DOHH2 (cell line): ENCODE measurements around the gene TRIM6.

Experiments used
- H3F3A ChIP-seq: fragments of 200-600 bp; sonication (generic), shearing (Covaris generic); 2 replicates; pipeline ENCODE4 v1.6.0; 2016; ENCODE audit warnings: antibody characterized with exemption, mild to moderate bottlenecking; ENCODE audit not compliant: control insufficient read depth, insufficient read depth
- H3K27ac ChIP-seq: fragments of 200-600 bp; sonication (generic); 2 replicates; pipeline ENCODE4 v1.5.1; 2014; ENCODE audit warnings: low read depth, mild to moderate bottlenecking, low read length, moderate library complexity
- H3K27me3 ChIP-seq: fragments of 200-600 bp; sonication (generic); 2 replicates; pipeline ENCODE4 v1.6.1; 2014; ENCODE audit warnings: mild to moderate bottlenecking, low read length, mixed read lengths; ENCODE audit not compliant: control insufficient read depth
- H3K36me3 ChIP-seq: fragments of 200-600 bp; sonication (generic); 2 replicates; pipeline ENCODE4 v1.6.1; 2014; ENCODE audit warnings: mild to moderate bottlenecking, low read length, moderate library complexity, mixed read lengths; ENCODE audit not compliant: control insufficient read depth
- H3K4me1 ChIP-seq: fragments of 200-600 bp; sonication (generic); 2 replicates; pipeline ENCODE4 v1.6.1; 2014; ENCODE audit warnings: mild to moderate bottlenecking, low read length, mixed read lengths; ENCODE audit not compliant: control insufficient read depth
- H3K4me2 ChIP-seq: fragments of 200-600 bp; sonication (generic); 2 replicates; pipeline ENCODE4 v1.6.0; 2014; ENCODE audit warnings: mild to moderate bottlenecking, low read length, moderate library complexity
- H3K4me3 ChIP-seq: fragments of 200-600 bp; sonication (generic); 2 replicates; pipeline ENCODE4 v1.5.1; 2014; ENCODE audit warnings: mild to moderate bottlenecking, low read length, mixed read lengths
- H3K79me2 ChIP-seq: fragments of 200-600 bp; sonication (generic); 2 replicates; pipeline ENCODE4 v1.6.1; 2014; ENCODE audit warnings: mild to moderate bottlenecking, low read length, mixed read lengths; ENCODE audit not compliant: control insufficient read depth
- H3K9me2 ChIP-seq: fragments of 200-600 bp; sonication (generic); replicated peaks from 2 replicates; pipeline ENCODE4 v1.6.1; 2014; ENCODE audit warnings: mild to moderate bottlenecking, low read length, mixed read lengths; ENCODE audit not compliant: control insufficient read depth
- H3K9me3 ChIP-seq: fragments of 200-600 bp; sonication (generic); 2 replicates; pipeline ENCODE4 v1.6.1; 2014; ENCODE audit warnings: antibody characterized with exemption, low read length, mixed read lengths; ENCODE audit not compliant: control insufficient read depth, insufficient read depth
- H4K20me1 ChIP-seq: fragments of 200-600 bp; sonication (generic); 2 replicates; pipeline ENCODE4 v1.6.0; 2014; ENCODE audit warnings: low read depth, mild to moderate bottlenecking, antibody characterized with exemption, low read length, moderate library complexity; ENCODE audit not compliant: control insufficient read depth, insufficient read depth
- CTCF ChIP-seq: fragments of 200-600 bp; sonication (generic); IDR thresholded peaks from one replicate; pipeline ENCODE4 v1.5.1; 2014; ENCODE audit warnings: antibody characterized with exemption, mild to moderate bottlenecking, low read depth, low read length; ENCODE audit not compliant: poor library complexity, severe bottlenecking
- EZH2phosphoT487 ChIP-seq: fragments of 200-600 bp; sonication (generic); IDR thresholded peaks from 2 replicates; pipeline ENCODE4 v1.6.1; 2017; ENCODE audit warnings: borderline replicate concordance, mild to moderate bottlenecking, antibody characterized with exemption, low read length, moderate library complexity, mixed read lengths

Gene TRIM6

GRCh38 chr11:5620651-5621521 is 24.4 kb downstream of the TRIM6 start:
- no peaks in the 10 kb centered on the region for H3K9me3 ChIP-seq
- H3K4me3 ChIP-seq: no peak overlapping the region
- no peaks in the 10 kb centered on the region for H3K79me2 ChIP-seq
- no peaks in the 10 kb centered on the region for H3K27me3 ChIP-seq
- H3F3A ChIP-seq: no peaks in the 10 kb centered on the region
- TF ChIP-seq CTCF (no peak), EZH2phosphoT487 (no peak)
- H3K9me2 ChIP-seq: no peaks in the 10 kb centered on the region
- no peaks in the 10 kb centered on the region for H3K36me3 ChIP-seq
- no peak overlapping the region for H3K4me2 ChIP-seq
- H4K20me1 ChIP-seq: no peaks in the 10 kb centered on the region
- peaks cover 15% of the 10 kb centered on the region for H3K4me1 ChIP-seq
- no peak overlapping the region for H3K27ac ChIP-seq

DNA sequence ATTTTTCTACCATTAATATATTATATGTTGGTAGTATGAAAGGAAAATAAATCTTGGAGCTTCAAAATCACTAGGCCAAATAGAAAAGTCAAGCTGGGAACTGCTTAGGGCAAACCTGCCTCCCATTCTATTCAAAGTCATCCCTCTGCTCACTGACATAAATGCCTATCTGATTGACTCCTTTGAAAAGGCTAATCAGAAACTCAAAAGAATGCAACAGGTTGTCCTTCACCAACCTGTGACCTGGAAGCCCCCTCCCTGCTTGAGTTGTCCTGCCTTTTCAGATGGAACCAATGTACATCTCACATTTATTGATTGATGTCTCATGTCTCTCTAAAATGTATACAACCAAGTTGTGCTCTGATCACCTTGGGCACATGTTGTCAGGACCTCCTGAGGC is 25.1 kb downstream of the TRIM6 start:
- no peaks in the 10 kb centered on the region for H3K36me3 ChIP-seq
- H3K79me2 ChIP-seq: no peaks in the 10 kb centered on the region
- no peaks in the 10 kb centered on the region for H4K20me1 ChIP-seq
- H3K9me2 ChIP-seq: no peaks in the 10 kb centered on the region
- H3F3A ChIP-seq: no peaks in the 10 kb centered on the region
- no peak overlapping the region for H3K4me2 ChIP-seq
- H3K27ac ChIP-seq: no peak overlapping the region
- no peaks in the 10 kb centered on the region for H3K9me3 ChIP-seq
- peaks cover 16% of the 10 kb centered on the region for H3K4me1 ChIP-seq
- TF ChIP-seq EZH2phosphoT487 (no peak), CTCF (no peak)
- H3K27me3 ChIP-seq: no peaks in the 10 kb centered on the region
- H3K4me3 ChIP-seq: no peak overlapping the region

DNA sequence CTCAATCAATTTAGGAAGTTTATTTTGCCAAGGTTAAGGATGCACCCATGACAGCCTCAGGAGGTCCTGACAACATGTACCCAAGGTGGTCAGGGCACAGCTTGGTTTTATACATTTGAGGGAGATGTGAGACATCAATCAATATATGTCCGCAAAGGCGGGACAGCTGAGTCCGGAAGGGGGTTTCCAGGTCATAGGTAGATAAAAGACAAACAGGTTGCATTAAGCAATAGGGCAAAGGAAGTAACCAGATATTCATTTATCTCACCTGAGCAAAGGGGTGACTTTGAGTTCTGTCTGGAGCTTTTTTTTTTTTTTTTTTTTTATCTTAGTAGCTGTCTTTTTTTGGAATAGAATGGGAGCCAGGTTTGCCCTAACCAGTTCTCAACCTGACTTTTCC is 26.4 kb downstream of the TRIM6 start:
- Histone ChIP-seq H3K4me2 (no peak overlapping the region), H3K4me1 (peaks cover 16% of the 10 kb centered on the region), H3K4me3 (no peak overlapping the region), H3K79me2 (no peaks in the 10 kb centered on the region), H3K27ac (no peak overlapping the region), H4K20me1 (no peaks in the 10 kb centered on the region), H3F3A (no peaks in the 10 kb centered on the region), H3K27me3 (no peaks in the 10 kb centered on the region), H3K9me2 (no peaks in the 10 kb centered on the region), H3K36me3 (no peaks in the 10 kb centered on the region), H3K9me3 (no peaks in the 10 kb centered on the region)
- TF ChIP-seq CTCF (no peak), EZH2phosphoT487 (no peak)
